GM18951 (cell line): ENCODE measurements around the gene HELZ.

Experiments
- POLR2A ChIP-seq: IDR thresholded peaks from 4 replicates; pipeline ENCODE4 v1.6.1; 2011; ENCODE audit warnings: mild to moderate bottlenecking; ENCODE audit not compliant: insufficient read length, insufficient read depth; ENCODE audit errors: extremely low read depth
- in situ Hi-C: fragments of 300-500 bp; cut with MboI; formaldehyde crosslinking; loops from one replicate; pipeline ENCODE4 v1.12.0; 2022; ENCODE audit warnings: low sequenced_read_pairs, mixed read lengths, inconsistent platforms; ENCODE audit not compliant: unreplicated experiment

HELZ gene

GRCh38 chr17:67232441-67232840 lies 12.6 kb downstream of the HELZ start:
- no peak for TF ChIP-seq POLR2A

GRCh38 chr17:67229109-67229955 lies 15.7 kb downstream of the HELZ start:
- no peak for TF ChIP-seq POLR2A
- in situ Hi-C loops, result no loop called here

More at GRCh38 chr17:67232441-67232840, 12.6 kb downstream of the HELZ start:
- in situ Hi-C loops, result no loop called here

- no peak for TF ChIP-seq POLR2A
- in situ Hi-C loops, result no loop called here
Measured at GRCh38 chr17:67227488-67227887, 17.5 kb downstream of the HELZ start.

- no peak for TF ChIP-seq POLR2A
- in situ Hi-C loops, result no loop called here
Measured at GRCh38 chr17:67225316-67225715, 19.7 kb downstream of the HELZ start.

- TF ChIP-seq POLR2A, result no peak
- in situ Hi-C loops, result no loop called here
Measured at GRCh38 chr17:67224736-67225135, 20.3 kb downstream of the HELZ start.

GRCh38 chr17:67223924-67224323 lies 21.1 kb downstream of the HELZ start:
- in situ Hi-C loops, result no loop called here
- no peak for TF ChIP-seq POLR2A

GRCh38 chr17:67221062-67221998 lies 23.7 kb downstream of the HELZ start:
- TF ChIP-seq POLR2A, result no peak
- in situ Hi-C loops, result no loop called here

GRCh38 chr17:67218385-67218950 lies 26.5 kb downstream of the HELZ start:
- TF ChIP-seq POLR2A, result no peak
- in situ Hi-C loops, result no loop called here

GRCh38 chr17:67217446-67217845 lies 27.6 kb downstream of the HELZ start:
- in situ Hi-C loops, result no loop called here
- TF ChIP-seq POLR2A, result no peak

GRCh38 chr17:67216578-67217320 lies 28.2 kb downstream of the HELZ start:
- no peak for TF ChIP-seq POLR2A
- in situ Hi-C loops, result no loop called here

GRCh38 chr17:67215991-67216421 lies 29.0 kb downstream of the HELZ start:
- in situ Hi-C loops, result no loop called here
- no peak for TF ChIP-seq POLR2A

- in situ Hi-C loops, result no loop called here
Measured at GRCh38 chr17:67212714-67213417, 32.1 kb downstream of the HELZ start.

GRCh38 chr17:67212231-67212630 lies 32.8 kb downstream of the HELZ start:
- TF ChIP-seq POLR2A, result no peak
- in situ Hi-C loops, result no loop called here

More at GRCh38 chr17:67212714-67213417, 32.1 kb downstream of the HELZ start:
- TF ChIP-seq POLR2A, result no peak
